Activated CD4-positive, alpha-beta memory T cell treated with anti-CD3 and anti-CD28 coated beads, Interleukin-2, amount 10 ng/mL, durations not matched to agents 7 days and 5 days (primary cell): ENCODE data around the gene PARP1. TPM values are rescaled to one million over a fixed set of nuclear protein-coding genes. Genes with fewer than 3 reads are reported as not detected.
A peak's percentile ranks its signal among the peaks of the same experiment; 100 is the strongest.
"Not testable (repeated sequence)": the region's sequence is repeated elsewhere in the genome, so short reads cannot be mapped to it uniquely, and the experiment has no call there.

Experiments used
- CTCF ChIA-PET: fragments of 350-600 bp; sonication (Branson Sonifier 250); formaldehyde crosslinking; loops from one replicate; lab custom pipeline; 2021; ENCODE audit warnings: antibody characterized with exemption, inconsistent platforms; lab: Charles Lee
- POLR2A ChIA-PET: fragments of 350-600 bp; sonication (Branson Sonifier 250); formaldehyde crosslinking; loops from one replicate; lab custom pipeline; 2021; ENCODE audit warnings: antibody characterized with exemption; lab: Charles Lee
- DNase-seq: peaks from one replicate; pipeline ENCODE4 v3.0.0-alpha.2; 2020
- H3K27ac Mint-ChIP-seq: one replicate; pipeline ENCODE4 v1.8.0; 2021; ENCODE audit warnings: mild to moderate bottlenecking, mixed read lengths
- H3K27me3 Mint-ChIP-seq: one replicate; pipeline ENCODE4 v1.8.0; 2021; ENCODE audit warnings: mixed read lengths
- H3K36me3 Mint-ChIP-seq: one replicate; pipeline ENCODE4 v1.8.0; 2021; ENCODE audit warnings: low read depth, mixed read lengths
- H3K4me1 Mint-ChIP-seq: one replicate; pipeline ENCODE4 v1.8.0; 2021; ENCODE audit warnings: mixed read lengths
- H3K4me3 Mint-ChIP-seq: one replicate; pipeline ENCODE4 v1.8.0; 2021; ENCODE audit warnings: mild to moderate bottlenecking, mixed read lengths
- H3K9me3 Mint-ChIP-seq: one replicate; pipeline ENCODE4 v1.8.0; 2021; ENCODE audit warnings: mixed read lengths
- total RNA-seq, 2 experiments: library from RNA; stranded (reverse); gene quantifications; one replicate each; pipeline ENCODE4 v1.2.3, GENCODE V29; 2021

The PARP1 gene
- total RNA-seq, 2 experiments from 2014 or later, result 191 to 194 TPM

DNA sequence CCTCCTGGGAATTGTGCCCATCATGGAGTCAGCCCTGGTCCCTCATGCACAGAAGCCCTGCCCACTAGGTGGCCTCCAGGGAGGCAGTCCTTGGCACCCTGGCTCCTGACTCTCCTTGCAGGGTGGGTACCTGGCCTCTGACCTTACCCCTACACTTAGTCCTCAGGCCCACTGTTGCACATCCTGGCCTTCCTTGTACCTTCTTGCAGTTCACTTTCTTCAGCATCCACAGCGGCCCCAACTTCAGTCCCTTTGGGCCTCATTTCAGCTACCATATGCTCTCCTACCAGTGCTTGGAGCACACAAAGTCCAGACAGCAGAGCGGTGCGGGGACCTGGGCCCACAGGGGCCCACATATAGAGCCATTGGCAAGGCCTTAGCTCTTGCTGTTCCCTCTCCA is 19.2 kb upstream of the PARP1 start:
- H3K27ac Mint-ChIP-seq, result no peak overlapping the region

GRCh38 chr1:226426395-226426794 is 18.5 kb upstream of the PARP1 start:
- DNase-seq, H3K4me3 Mint-ChIP-seq, H3K9me3 Mint-ChIP-seq, H3K27ac Mint-ChIP-seq, H3K27me3 Mint-ChIP-seq, H3K36me3 Mint-ChIP-seq: not testable (repeated sequence)
- peaks cover 10% of the 10 kb centered on the region for H3K4me1 Mint-ChIP-seq
- ChIA-PET POLR2A (interaction anchor here (1.3 to 2.3 kb wide), 2 partner anchors 19 to 31 kb away, joined by 5 to 35 read pairs; partner anchors contain the start of gene PARP1), CTCF (interaction anchor here (1.5 to 4.8 kb wide), 4 partner anchors 12 to 182 kb away, joined by 5 to 69 read pairs (median 18); partner anchors contain the start of gene PARP1)

More for the DNA sequence above, 19.2 kb upstream of the PARP1 start:
- peaks cover 10% of the 10 kb centered on the region for H3K4me1 Mint-ChIP-seq
- H3K9me3 Mint-ChIP-seq, result no peaks in the 10 kb centered on the region
- POLR2A ChIA-PET, result no interaction called here
- peaks cover 3% of the 10 kb centered on the region for H3K27me3 Mint-ChIP-seq
- H3K36me3 Mint-ChIP-seq, result no peaks in the 10 kb centered on the region
- H3K4me3 Mint-ChIP-seq, result no peak overlapping the region
- DNase-seq, result no peak
- CTCF ChIA-PET, result interaction anchor here (1.6 kb wide), 1 partner anchor 19 kb away, joined by 7 read pairs; the partner anchor contains the start of gene PARP1

DNA sequence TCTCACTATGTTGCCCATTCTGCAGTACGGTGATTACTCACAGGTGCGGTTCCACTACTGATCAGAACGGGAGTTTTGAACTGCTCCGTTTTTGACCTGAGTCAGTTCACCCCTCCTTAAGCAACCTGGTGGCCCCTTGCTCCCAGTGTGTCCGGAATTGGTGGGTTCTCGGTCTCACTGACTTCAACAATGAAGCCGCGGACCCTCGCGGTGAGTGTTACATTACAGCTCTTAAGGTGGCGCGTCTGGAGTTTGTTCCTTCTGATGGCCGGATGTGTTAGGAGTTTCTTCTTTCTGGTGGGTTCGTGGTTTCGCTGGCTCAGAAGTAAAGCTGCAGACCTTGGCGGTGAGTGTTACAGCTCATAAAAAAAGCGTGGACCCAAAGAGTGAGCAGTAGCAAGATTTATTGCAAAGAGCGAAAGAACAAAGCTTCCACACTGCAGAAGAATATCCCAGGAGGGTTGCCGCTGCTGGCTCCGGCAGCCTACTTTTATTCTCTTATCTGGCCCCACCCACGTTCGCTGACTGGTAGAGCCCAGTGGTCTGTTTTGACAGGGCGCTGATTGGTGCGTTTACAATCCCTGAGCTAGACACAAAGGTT is 17.6 kb upstream of the PARP1 start:
- Mint-ChIP-seq H3K4me3 (peak overlapping the region; percentile 76), H3K27ac (peak overlapping the region; percentile 73), H3K36me3 (no peaks in the 10 kb centered on the region), H3K4me1 (peaks cover 10% of the 10 kb centered on the region), H3K27me3 (peaks cover 3% of the 10 kb centered on the region), H3K9me3 (no peaks in the 10 kb centered on the region)
- CTCF ChIA-PET, result interaction anchor here (0.5 to 4.8 kb wide), 16 partner anchors 11 to 817 kb away, joined by 3 to 69 read pairs (median 6); partner anchors contain the start of gene PARP1
- DNase-seq, result peak; percentile 34
- POLR2A ChIA-PET, result interaction anchor here (1.3 to 2.3 kb wide), 4 partner anchors 15 to 32 kb away, joined by 3 to 35 read pairs (median 5); partner anchors contain the start of gene PARP1

DNA sequence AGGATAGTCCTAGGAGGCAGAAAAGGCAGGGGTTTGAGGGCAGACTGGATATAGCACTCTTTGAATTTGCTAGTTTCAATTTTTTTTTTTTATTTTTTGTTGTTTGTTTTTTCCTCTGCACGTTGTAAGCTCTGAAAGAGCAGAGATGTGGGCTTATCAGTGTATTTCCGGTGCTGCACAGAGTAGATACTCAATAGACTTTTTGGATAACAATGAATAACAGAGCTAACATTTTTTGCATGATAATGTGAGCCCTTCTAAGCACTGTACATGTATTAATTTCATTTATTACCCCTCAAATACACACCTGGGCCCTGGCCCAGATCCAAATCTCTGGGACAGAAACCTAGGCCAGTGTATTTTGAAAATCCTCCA is 17.1 kb upstream of the PARP1 start:
- CTCF ChIA-PET, result interaction anchor here (0.6 to 4.8 kb wide), 18 partner anchors 12 to 860 kb away, joined by 3 to 69 read pairs (median 4); partner anchors contain the start of gene PARP1
- no peaks in the 10 kb centered on the region for H3K9me3 Mint-ChIP-seq
- peaks cover 3% of the 10 kb centered on the region for H3K27me3 Mint-ChIP-seq
- POLR2A ChIA-PET, result interaction anchor here (1.3 to 2.3 kb wide), 4 partner anchors 15 to 32 kb away, joined by 3 to 35 read pairs (median 5); partner anchors contain the start of gene PARP1
- DNase-seq, result no peak
- no peaks in the 10 kb centered on the region for H3K36me3 Mint-ChIP-seq
- H3K4me3 Mint-ChIP-seq, result no peak overlapping the region
- peaks cover 10% of the 10 kb centered on the region for H3K4me1 Mint-ChIP-seq
- H3K27ac Mint-ChIP-seq, result no peak overlapping the region

GRCh38 chr1:226424221-226425003 is 16.5 kb upstream of the PARP1 start:
- DNase-seq, result no peak
- Mint-ChIP-seq H3K27me3 (peaks cover 3% of the 10 kb centered on the region), H3K4me1 (peaks cover 10% of the 10 kb centered on the region), H3K4me3 (no peak overlapping the region), H3K36me3 (no peaks in the 10 kb centered on the region), H3K27ac (no peak overlapping the region), H3K9me3 (no peaks in the 10 kb centered on the region)
- CTCF ChIA-PET, result interaction anchor here (0.6 to 4.8 kb wide), 16 partner anchors 12 to 860 kb away, joined by 3 to 69 read pairs (median 4); partner anchors contain the start of gene PARP1
- POLR2A ChIA-PET, result interaction anchor here (1.7 to 2.3 kb wide), 3 partner anchors 14 to 21 kb away, joined by 3 to 35 read pairs (median 5); partner anchors contain the start of gene PARP1

GRCh38 chr1:226422478-226422877 is 14.6 kb upstream of the PARP1 start:
- ChIA-PET CTCF (interaction anchor here (4.8 kb wide), 1 partner anchor 15 kb away, joined by 69 read pairs; the partner anchor contains the start of gene PARP1), POLR2A (interaction anchor here (0.6 to 1.9 kb wide), 3 partner anchors 8 to 15 kb away, joined by 3 to 7 read pairs (median 4); partner anchors contain the start of gene PARP1)
- H3K4me1 Mint-ChIP-seq, result peaks cover 10% of the 10 kb centered on the region

DNA sequence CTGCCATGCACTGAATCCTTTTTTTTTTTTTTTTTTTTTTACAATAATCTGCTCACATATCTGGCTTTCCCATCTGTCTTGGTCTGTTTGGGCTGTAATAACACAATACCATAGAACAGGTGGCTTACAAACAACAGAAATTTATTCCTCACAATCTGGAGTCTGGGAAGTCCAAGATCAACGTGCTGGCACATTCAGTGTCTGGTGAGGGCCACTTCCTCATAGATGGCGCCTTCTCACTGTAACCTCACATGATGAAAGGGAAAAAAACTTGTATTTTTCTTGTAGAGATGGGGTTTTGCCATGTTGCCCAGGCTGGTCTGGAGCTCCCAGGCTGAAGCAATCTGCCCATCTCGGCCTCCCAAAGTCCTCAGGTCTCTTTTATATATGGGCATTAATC is 13.0 kb upstream of the PARP1 start:
- Mint-ChIP-seq H3K4me1 (peaks cover 6% of the 10 kb centered on the region), H3K27ac (no peak overlapping the region), H3K36me3 (no peaks in the 10 kb centered on the region), H3K27me3 (peaks cover 9% of the 10 kb centered on the region), H3K9me3 (no peaks in the 10 kb centered on the region), H3K4me3 (no peak overlapping the region)
- POLR2A ChIA-PET, result interaction anchor here (2.2 kb wide), 1 partner anchor 13 kb away, joined by 15 read pairs; the partner anchor contains the start of gene PARP1
- CTCF ChIA-PET, result interaction anchor here (0.6 to 3.4 kb wide), 3 partner anchors 13 to 129 kb away, joined by 3 to 21 read pairs (median 4); partner anchors contain the start of gene PARP1
- no peak for DNase-seq

More at GRCh38 chr1:226422478-226422877, 14.6 kb upstream of the PARP1 start:
- DNase-seq, result no peak
- Mint-ChIP-seq H3K4me3 (no peak overlapping the region), H3K27me3 (peaks cover 6% of the 10 kb centered on the region), H3K27ac (no peak overlapping the region), H3K9me3 (no peaks in the 10 kb centered on the region), H3K36me3 (no peaks in the 10 kb centered on the region)

- Mint-ChIP-seq H3K4me3 (no peak overlapping the region), H3K27ac (no peak overlapping the region), H3K9me3 (no peaks in the 10 kb centered on the region), H3K36me3 (no peaks in the 10 kb centered on the region), H3K4me1 (peaks cover under 1% of the 10 kb centered on the region), H3K27me3 (peaks cover 9% of the 10 kb centered on the region)
- POLR2A ChIA-PET, result interaction anchor here (2.2 kb wide), 1 partner anchor 12 kb away, joined by 15 read pairs; the partner anchor contains the start of gene PARP1
- CTCF ChIA-PET, result interaction anchor here (0.6 to 3.4 kb wide), 2 partner anchors 12 to 130 kb away, joined by 3 to 21 read pairs; partner anchors contain the start of gene PARP1
- no peak for DNase-seq
These were observed 12.4 kb upstream of the PARP1 start for GRCh38 chr1:226420328-226420727.

GRCh38 chr1:226419284-226420029 is 11.6 kb upstream of the PARP1 start:
- CTCF ChIA-PET, result interaction anchor here (0.6 to 3.4 kb wide), 3 partner anchors 12 to 129 kb away, joined by 3 to 21 read pairs (median 3); partner anchors contain the start of gene PARP1
- DNase-seq, result no peak
- H3K9me3 Mint-ChIP-seq, result no peaks in the 10 kb centered on the region
- H3K4me3 Mint-ChIP-seq, result no peak overlapping the region
- POLR2A ChIA-PET, result interaction anchor here (2.2 kb wide), 1 partner anchor 12 kb away, joined by 15 read pairs; the partner anchor contains the start of gene PARP1
- H3K4me1 Mint-ChIP-seq, result no peaks in the 10 kb centered on the region
- H3K36me3 Mint-ChIP-seq, result no peaks in the 10 kb centered on the region
- no peak overlapping the region for H3K27ac Mint-ChIP-seq
- H3K27me3 Mint-ChIP-seq, result peaks cover 9% of the 10 kb centered on the region

GRCh38 chr1:226417830-226418546 is 10.1 kb upstream of the PARP1 start:
- Mint-ChIP-seq H3K27me3 (peaks cover 9% of the 10 kb centered on the region), H3K27ac (no peak overlapping the region), H3K4me1 (peaks cover 3% of the 10 kb centered on the region), H3K4me3 (no peak overlapping the region), H3K9me3 (no peaks in the 10 kb centered on the region), H3K36me3 (no peaks in the 10 kb centered on the region)
- ChIA-PET POLR2A (no interaction called here), CTCF (interaction anchor here (0.9 to 3.4 kb wide), 4 partner anchors 10 to 129 kb away, joined by 3 to 21 read pairs (median 9); partner anchors contain the start of gene PARP1)
- no peak for DNase-seq

- Mint-ChIP-seq H3K4me3 (no peak overlapping the region), H3K36me3 (no peaks in the 10 kb centered on the region), H3K27me3 (peaks cover 9% of the 10 kb centered on the region), H3K9me3 (no peaks in the 10 kb centered on the region), H3K4me1 (peaks cover 3% of the 10 kb centered on the region), H3K27ac (no peak overlapping the region)
- DNase-seq, result no peak
- ChIA-PET CTCF (interaction anchor here (0.9 to 2.4 kb wide), 2 partner anchors 9 to 40 kb away, joined by 3 to 15 read pairs; partner anchors contain the start of gene PARP1), POLR2A (no interaction called here)
These were observed 9.5 kb upstream of the PARP1 start for GRCh38 chr1:226417350-226417749.
